ENCODE measurements around the gene MYRF.

The MYRF gene

GRCh38 chr11:61799665-61800284 is 47.3 kb downstream of the MYRF start:
- TF ChIP-seq CTCF (IDR thresholded peaks at IDR 0.05; ENCODE audit: insufficient read depth, low read depth, low read length, missing control alignments): no peak
- no peak overlapping the region for H3K4me3 ChIP-seq (ENCODE audit: low read depth, low read length)
- no peak for DNase-seq (ENCODE audit: low read depth)

GRCh38 chr11:61800331-61801281 is 48.2 kb downstream of the MYRF start:
- no peak overlapping the region for H3K4me3 ChIP-seq (ENCODE audit: low read depth, low read length)
- DNase-seq (ENCODE audit: low read depth): no peak

GRCh38 chr11:61802605-61803004 is 50.2 kb downstream of the MYRF start:
- no peak overlapping the region for H3K4me3 ChIP-seq (ENCODE audit: low read depth, low read length)
- no peak for DNase-seq (ENCODE audit: low read depth)
- no peak for TF ChIP-seq CTCF (IDR thresholded peaks at IDR 0.05; ENCODE audit: insufficient read depth, low read depth, low read length, missing control alignments)

More at GRCh38 chr11:61800331-61801281, 48.2 kb downstream of the MYRF start:
- no peak for TF ChIP-seq CTCF (IDR thresholded peaks at IDR 0.05; ENCODE audit: insufficient read depth, low read depth, low read length, missing control alignments)

GRCh38 chr11:61803889-61804647 is 51.6 kb downstream of the MYRF start:
- TF ChIP-seq CTCF (IDR thresholded peaks at IDR 0.05; ENCODE audit: insufficient read depth, low read depth, low read length, missing control alignments): no peak
- H3K4me3 ChIP-seq (ENCODE audit: low read depth, low read length): no peak overlapping the region
- no peak for DNase-seq (ENCODE audit: low read depth)

- no peak for DNase-seq (ENCODE audit: low read depth)
Measured at GRCh38 chr11:61805146-61805545, 52.7 kb downstream of the MYRF start.

More at GRCh38 chr11:61805146-61805545, 52.7 kb downstream of the MYRF start:
- no peak overlapping the region for H3K4me3 ChIP-seq (ENCODE audit: low read depth, low read length)
- TF ChIP-seq CTCF (IDR thresholded peaks at IDR 0.05; ENCODE audit: insufficient read depth, low read depth, low read length, missing control alignments): no peak
